ENCODE data around the gene DNAJC12.

GRCh38 chr10:67841737-67842136 lies 3.7 kb upstream of the DNAJC12 start:
- TF ChIP-seq GTF2F1 (IDR thresholded peaks at IDR 0.05; ENCODE audit: borderline replicate concordance, low read depth, low read length), result no peak
- TF ChIP-seq, protein P1, sequence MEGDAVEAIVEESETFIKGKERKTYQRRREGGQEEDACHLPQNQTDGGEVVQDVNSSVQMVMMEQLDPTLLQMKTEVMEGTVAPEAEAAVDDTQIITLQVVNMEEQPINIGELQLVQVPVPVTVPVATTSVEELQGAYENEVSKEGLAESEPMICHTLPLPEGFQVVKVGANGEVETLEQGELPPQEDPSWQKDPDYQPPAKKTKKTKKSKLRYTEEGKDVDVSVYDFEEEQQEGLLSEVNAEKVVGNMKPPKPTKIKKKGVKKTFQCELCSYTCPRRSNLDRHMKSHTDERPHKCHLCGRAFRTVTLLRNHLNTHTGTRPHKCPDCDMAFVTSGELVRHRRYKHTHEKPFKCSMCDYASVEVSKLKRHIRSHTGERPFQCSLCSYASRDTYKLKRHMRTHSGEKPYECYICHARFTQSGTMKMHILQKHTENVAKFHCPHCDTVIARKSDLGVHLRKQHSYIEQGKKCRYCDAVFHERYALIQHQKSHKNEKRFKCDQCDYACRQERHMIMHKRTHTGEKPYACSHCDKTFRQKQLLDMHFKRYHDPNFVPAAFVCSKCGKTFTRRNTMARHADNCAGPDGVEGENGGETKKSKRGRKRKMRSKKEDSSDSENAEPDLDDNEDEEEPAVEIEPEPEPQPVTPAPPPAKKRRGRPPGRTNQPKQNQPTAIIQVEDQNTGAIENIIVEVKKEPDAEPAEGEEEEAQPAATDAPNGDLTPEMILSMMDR (IDR thresholded peaks at IDR 0.05; ENCODE audit: control extremely low read depth in 1 of 3, insufficient read depth in 1 of 3, low read depth in 1 of 3, low read length in 3 of 3), result no peak
- no peak for TF ChIP-seq USF2 (IDR thresholded peaks at IDR 0.05; ENCODE audit: low read length)
- TF ChIP-seq RAD21 (IDR thresholded peaks at IDR 0.05 in 1 of 2, conservative IDR thresholded peaks at IDR 0.05 in 1 of 2; ENCODE audit: low read depth in 2 of 2, low read length in 2 of 2), result no peak
- no peak for TF ChIP-seq ATF3 (IDR thresholded peaks at IDR 0.05; ENCODE audit: insufficient read depth, low read depth, low read length)
- TF ChIP-seq MAFK (IDR thresholded peaks at IDR 0.05; ENCODE audit: low read depth, low read length), result no peak
- TF ChIP-seq ZNF274 (IDR thresholded peaks at IDR 0.05; ENCODE audit: borderline replicate concordance, extremely low read depth, low read length), result no peak
- TF ChIP-seq NRF1 (IDR thresholded peaks at IDR 0.05; ENCODE audit: low read depth, low read length), result no peak
- TF ChIP-seq SIN3A (conservative IDR thresholded peaks at IDR 0.05 in 1 of 2, IDR thresholded peaks at IDR 0.05 in 1 of 2; ENCODE audit: low read depth in 1 of 2, low read length in 2 of 2), result no peak
- no peak for TF ChIP-seq POLR2AphosphoS5 (IDR thresholded peaks at IDR 0.05; ENCODE audit: low read depth, low read length)
- TF ChIP-seq SP1 (IDR thresholded peaks at IDR 0.05; ENCODE audit: low read depth, low read length), result no peak
- no peak for TF ChIP-seq KDM1A (IDR thresholded peaks at IDR 0.05; ENCODE audit: borderline replicate concordance, low read length)
- no peak for TF ChIP-seq RNF2 (IDR thresholded peaks at IDR 0.05; ENCODE audit: borderline replicate concordance, low read depth, low read length, missing control alignments, poor library complexity, severe bottlenecking)
